COLO668 (cell line): ENCODE results near the gene LIN52.

Experiments
- DNase-seq: peaks from one replicate; lab custom pipeline; 2025; ENCODE audit not compliant: unreplicated experiment; lab: John Stamatoyannopoulos, UW

LIN52 gene

GRCh38 chr14:74084277-74085046 lies at the start of gene LIN52, which contains the start of gene ALDH6A1:
Gene LIN52, plus strand, starts transcription at chr14:74084956. Its CDS starts 19 bp downstream, at chr14:74084975.
Gene ALDH6A1, minus strand, starts transcription at chr14:74084453. Its CDS starts 59 bp downstream, at chr14:74084394.
- peak; percentile 98 for DNase-seq

GRCh38 chr14:74035556-74035955 lies 49.2 kb upstream of the LIN52 start:
- DNase-seq: no peak

GRCh38 chr14:74038020-74038859 lies 46.5 kb upstream of the LIN52 start:
- DNase-seq: no peak

GRCh38 chr14:74042296-74042695 lies 42.5 kb upstream of the LIN52 start:
- no peak for DNase-seq

GRCh38 chr14:74045522-74045921 lies 39.2 kb upstream of the LIN52 start:
- DNase-seq: no peak

GRCh38 chr14:74048281-74048680 lies 36.5 kb upstream of the LIN52 start:
- no peak for DNase-seq

GRCh38 chr14:74049876-74050495 lies 34.8 kb upstream of the LIN52 start:
- DNase-seq: no peak

GRCh38 chr14:74062809-74063150 lies 22.0 kb upstream of the LIN52 start:
- DNase-seq: no peak

GRCh38 chr14:74064426-74064825 lies 20.3 kb upstream of the LIN52 start:
- DNase-seq: no peak

GRCh38 chr14:74064883-74065282 lies 19.9 kb upstream of the LIN52 start:
- no peak for DNase-seq

GRCh38 chr14:74065746-74066575 lies 18.8 kb upstream of the LIN52 start:
- no peak for DNase-seq

GRCh38 chr14:74077401-74077800 lies 7.4 kb upstream of the LIN52 start:
- no peak for DNase-seq

- no peak for DNase-seq
These were observed 3.8 kb upstream of the LIN52 start for GRCh38 chr14:74080820-74081460.

- no peak for DNase-seq
These were observed 3.3 kb upstream of the LIN52 start for GRCh38 chr14:74081491-74081890.

- no peak for DNase-seq
These were observed 1.6 kb upstream of the LIN52 start for GRCh38 chr14:74083161-74083560.

- DNase-seq: no peak
These were observed 926 bp upstream of the LIN52 start for GRCh38 chr14:74083784-74084276.

- peak; percentile 49 for DNase-seq
These were observed 386 bp downstream of the LIN52 start for GRCh38 chr14:74085047-74085637.

GRCh38 chr14:74085828-74086227 lies 1.1 kb downstream of the LIN52 start:
- no peak for DNase-seq

- DNase-seq: peak; percentile 8
These were observed 4.7 kb downstream of the LIN52 start for GRCh38 chr14:74089251-74090020.
